Measurements from ENCODE around the gene ITGBL1. TPM values are rescaled to one million over a fixed set of nuclear protein-coding genes. Genes with fewer than 3 reads are reported as not detected.

Gene ITGBL1
- polyA plus RNA-seq, 1 experiment, result 73.7 TPM

- POLR2A ChIA-PET, result no interaction called here
- H3K27me3 ChIP-seq (ENCODE audit: control insufficient read depth, insufficient read depth, low read length), result no peaks in the 10 kb centered on the region
- CTCF ChIA-PET, result no interaction called here
- no peak for TF ChIP-seq CTCF (IDR thresholded peaks at IDR 0.05; ENCODE audit: insufficient read depth, low read depth, low read length)
- no peaks in the 10 kb centered on the region for H3K36me3 ChIP-seq (ENCODE audit: control insufficient read depth, insufficient read depth, low read length)
- no peak overlapping the region for H3K4me3 ChIP-seq (ENCODE audit: low read depth, low read length)
- no peak for DNase-seq (ENCODE audit: low read depth)
Observed at GRCh38 chr13:101565317-101565716, 112.8 kb downstream of the ITGBL1 start.

- TF ChIP-seq CTCF (IDR thresholded peaks at IDR 0.05; ENCODE audit: insufficient read depth, low read depth, low read length), result no peak
- no peak for DNase-seq (ENCODE audit: low read depth)
- CTCF ChIA-PET, result no interaction called here
- no peak overlapping the region for H3K4me3 ChIP-seq (ENCODE audit: low read depth, low read length)
- no peaks in the 10 kb centered on the region for H3K36me3 ChIP-seq (ENCODE audit: control insufficient read depth, insufficient read depth, low read length)
- POLR2A ChIA-PET, result no interaction called here
- no peaks in the 10 kb centered on the region for H3K27me3 ChIP-seq (ENCODE audit: control insufficient read depth, insufficient read depth, low read length)
Observed at GRCh38 chr13:101567841-101568240, 115.4 kb downstream of the ITGBL1 start.

GRCh38 chr13:101569807-101570206 is 117.3 kb downstream of the ITGBL1 start:
- no peak overlapping the region for H3K4me3 ChIP-seq (ENCODE audit: low read depth, low read length)
- H3K27me3 ChIP-seq (ENCODE audit: control insufficient read depth, insufficient read depth, low read length), result no peaks in the 10 kb centered on the region
- no peaks in the 10 kb centered on the region for H3K36me3 ChIP-seq (ENCODE audit: control insufficient read depth, insufficient read depth, low read length)
- no peak for TF ChIP-seq CTCF (IDR thresholded peaks at IDR 0.05; ENCODE audit: insufficient read depth, low read depth, low read length)
- POLR2A ChIA-PET, result no interaction called here
- CTCF ChIA-PET, result no interaction called here
- DNase-seq (ENCODE audit: low read depth), result no peak

DNA sequence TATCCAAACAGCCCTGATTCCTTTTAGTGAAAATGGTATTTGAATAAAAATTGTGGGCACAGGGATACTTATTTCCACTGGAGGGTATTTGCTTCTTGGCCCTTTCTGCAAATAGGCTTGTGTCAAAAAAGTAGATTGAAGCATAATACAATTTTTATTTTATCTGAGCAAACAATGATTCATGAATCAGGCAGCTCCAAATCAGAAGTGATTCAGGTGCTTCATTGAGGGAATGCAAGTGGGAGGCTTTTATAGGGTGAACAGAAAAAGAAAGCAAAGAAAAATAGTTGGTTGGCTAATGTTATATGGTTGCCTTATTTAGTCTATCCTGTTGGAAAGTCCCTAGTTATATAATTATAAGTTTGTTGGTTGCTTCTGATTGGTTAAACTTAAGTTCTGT is 117.9 kb downstream of the ITGBL1 start:
- no peak overlapping the region for H3K4me3 ChIP-seq (ENCODE audit: low read depth, low read length)
- ChIA-PET CTCF (no interaction called here), POLR2A (no interaction called here)
- no peaks in the 10 kb centered on the region for H3K36me3 ChIP-seq (ENCODE audit: control insufficient read depth, insufficient read depth, low read length)
- TF ChIP-seq CTCF (IDR thresholded peaks at IDR 0.05; ENCODE audit: insufficient read depth, low read depth, low read length), result no peak
- DNase-seq (ENCODE audit: low read depth), result no peak
- H3K27me3 ChIP-seq (ENCODE audit: control insufficient read depth, insufficient read depth, low read length), result no peaks in the 10 kb centered on the region

DNA sequence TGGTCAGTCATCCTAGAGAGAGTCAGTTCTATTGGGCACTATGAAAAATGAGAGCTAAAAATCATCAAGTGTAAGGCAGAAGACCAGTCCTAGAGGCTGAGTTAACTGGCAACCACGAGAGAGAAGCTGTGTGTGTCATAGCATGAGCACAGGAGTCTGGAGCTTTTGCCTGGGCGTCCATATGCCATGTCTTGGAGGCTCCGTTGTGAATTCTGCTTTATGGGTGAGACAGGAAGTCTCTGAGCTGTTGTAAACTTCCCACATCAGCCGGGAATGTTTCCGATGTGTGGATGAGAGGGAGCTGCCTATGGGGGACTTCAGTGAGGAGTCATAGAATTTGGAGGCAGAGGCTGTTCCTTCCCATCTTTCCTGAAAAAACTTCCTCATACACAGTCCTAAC is 120.0 kb downstream of the ITGBL1 start:
- H3K27me3 ChIP-seq (ENCODE audit: control insufficient read depth, insufficient read depth, low read length), result no peaks in the 10 kb centered on the region
- POLR2A ChIA-PET, result no interaction called here
- no peak overlapping the region for H3K4me3 ChIP-seq (ENCODE audit: low read depth, low read length)
- no peak for DNase-seq (ENCODE audit: low read depth)
- CTCF ChIA-PET, result interaction anchor here (0.6 to 1.4 kb wide), 3 partner anchors 14 to 37 kb away, joined by 3 to 5 read pairs (median 3); no protein-coding TSS in a partner anchor
- H3K36me3 ChIP-seq (ENCODE audit: control insufficient read depth, insufficient read depth, low read length), result no peaks in the 10 kb centered on the region
- TF ChIP-seq CTCF (IDR thresholded peaks at IDR 0.05; ENCODE audit: insufficient read depth, low read depth, low read length), result no peak
